HG02884 (cell line): Measurements from ENCODE around the gene FANCF.

Experiments
- ATAC-seq: cut with Tn5 transposase; IDR thresholded peaks from one replicate; pipeline ENCODE4 v1.9.1; 2021; ENCODE audit warnings: mild to moderate bottlenecking, moderate library complexity; ENCODE audit not compliant: unreplicated experiment

FANCF gene

DNA sequence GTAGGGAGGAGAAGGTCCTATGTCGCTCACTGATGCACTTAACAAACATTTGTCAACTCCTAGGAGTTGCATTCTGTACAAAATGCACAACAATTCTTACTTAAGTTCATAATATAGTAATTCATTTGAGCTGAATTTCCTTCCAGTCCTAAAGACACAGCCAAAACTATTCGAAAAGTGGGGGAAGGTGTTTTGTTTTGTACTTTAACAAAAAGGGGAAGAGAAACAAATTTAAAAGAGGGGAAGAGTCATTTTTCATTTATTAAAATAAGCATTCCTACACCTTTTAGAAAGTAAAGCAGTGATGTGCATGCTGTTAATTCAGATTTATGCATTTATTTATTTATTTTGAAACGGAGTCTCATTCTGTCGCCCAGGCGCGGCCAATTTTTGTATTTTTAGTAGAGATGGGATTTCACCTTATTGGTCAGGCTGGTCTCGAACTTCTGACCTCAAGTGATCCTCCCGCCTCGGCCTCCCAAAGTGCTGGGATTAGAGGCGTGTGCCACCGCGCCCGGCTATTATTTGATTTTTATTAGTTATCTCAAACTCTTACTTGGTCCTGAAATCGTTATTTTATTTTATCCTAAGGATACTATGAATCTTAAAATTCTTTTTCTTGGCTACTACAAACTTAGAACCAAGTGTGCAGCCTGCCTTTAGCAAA is 1.1 kb upstream of the FANCF start:
- ATAC-seq = no peak

DNA sequence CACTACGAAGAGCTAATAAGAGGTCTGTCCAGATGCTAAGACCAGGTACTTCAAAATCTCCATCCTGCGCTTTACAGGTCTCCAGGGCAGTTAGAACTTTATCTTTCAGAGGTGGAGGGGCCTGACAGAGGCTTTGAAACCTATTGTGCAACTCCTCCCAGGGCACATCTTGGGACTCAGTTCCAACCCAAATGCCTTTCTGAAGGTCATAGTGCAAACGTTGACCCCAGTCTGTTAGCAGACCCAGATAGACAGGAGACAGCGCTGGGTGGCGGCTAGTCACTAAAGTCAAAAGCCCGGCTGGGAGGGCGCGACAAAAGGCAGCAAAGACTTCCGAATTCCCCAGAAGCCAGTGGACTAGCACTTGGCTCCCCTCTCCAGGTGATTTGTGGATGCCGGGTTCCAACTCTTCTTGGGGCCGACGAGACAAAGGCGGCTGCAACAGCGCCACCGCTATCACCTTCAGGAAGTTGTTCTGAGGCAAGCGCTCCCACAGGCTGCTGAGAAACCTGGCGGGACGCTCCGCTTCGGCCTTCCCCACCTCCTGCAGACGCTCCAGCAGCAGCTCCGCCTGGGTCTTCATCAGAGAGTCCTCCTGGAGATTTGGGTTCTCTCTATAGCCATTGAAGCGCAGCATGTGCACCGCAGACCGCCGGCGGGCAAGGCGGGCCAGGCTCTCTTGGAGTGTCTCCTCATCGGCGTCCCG is 728 bp downstream of the FANCF start:
- ATAC-seq = peak; percentile 48

DNA sequence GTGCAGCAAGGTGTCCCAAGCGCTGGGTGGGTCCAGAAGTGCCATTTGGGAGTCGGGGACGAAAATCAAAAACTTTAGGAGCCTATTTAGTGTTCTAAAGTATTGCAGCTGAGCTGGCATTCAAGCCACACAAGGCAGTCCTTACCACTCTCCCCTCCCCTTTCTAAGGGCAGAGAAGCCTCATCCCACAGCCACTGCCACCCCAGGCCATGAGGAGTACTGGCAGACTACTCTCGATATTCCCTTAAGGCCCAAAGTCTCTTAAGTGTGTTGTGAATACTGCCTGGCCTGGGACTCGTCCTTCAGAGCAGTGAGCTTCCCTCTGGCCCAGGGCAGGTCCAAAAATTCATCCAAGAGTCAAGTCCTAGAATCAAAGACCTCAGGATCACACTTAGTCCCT is 7.8 kb downstream of the FANCF start:
- no peak for ATAC-seq

DNA sequence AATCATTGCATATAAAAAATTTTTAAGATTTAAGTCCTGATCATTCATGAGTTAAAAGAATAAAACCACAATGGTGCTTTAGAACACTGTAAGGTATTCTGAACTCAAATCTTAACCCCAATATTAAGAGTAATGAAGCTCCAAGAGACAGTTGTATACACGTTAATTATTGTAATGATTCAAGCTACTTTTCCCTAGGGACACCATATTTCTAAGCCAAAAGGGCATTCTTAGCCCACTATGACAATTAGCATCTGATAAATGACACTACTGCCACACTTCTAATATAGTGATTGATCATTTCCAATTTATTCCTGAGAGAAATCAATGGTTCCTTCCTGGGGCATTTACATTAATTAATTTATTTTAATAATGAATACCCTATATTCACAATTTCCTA is 21.7 kb downstream of the FANCF start:
- no peak for ATAC-seq

DNA sequence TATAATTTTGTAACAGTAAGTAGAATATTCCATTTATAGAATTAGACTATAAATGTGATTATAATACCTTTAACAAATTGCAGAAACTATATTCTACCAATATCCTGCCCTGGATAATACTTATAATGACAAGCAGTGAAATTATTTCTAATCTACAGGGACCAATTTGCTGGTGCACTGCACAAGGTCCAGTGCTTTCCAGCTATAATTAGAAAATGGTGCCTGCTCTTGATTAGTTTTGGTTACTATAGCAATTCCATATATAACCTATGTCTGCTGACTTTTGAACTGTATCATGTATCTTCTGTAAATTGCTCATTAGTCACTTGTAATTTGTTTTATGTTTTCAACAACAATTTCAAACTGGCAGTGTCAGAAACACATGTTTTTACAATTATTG is 23.1 kb downstream of the FANCF start:
- ATAC-seq = no peak

DNA sequence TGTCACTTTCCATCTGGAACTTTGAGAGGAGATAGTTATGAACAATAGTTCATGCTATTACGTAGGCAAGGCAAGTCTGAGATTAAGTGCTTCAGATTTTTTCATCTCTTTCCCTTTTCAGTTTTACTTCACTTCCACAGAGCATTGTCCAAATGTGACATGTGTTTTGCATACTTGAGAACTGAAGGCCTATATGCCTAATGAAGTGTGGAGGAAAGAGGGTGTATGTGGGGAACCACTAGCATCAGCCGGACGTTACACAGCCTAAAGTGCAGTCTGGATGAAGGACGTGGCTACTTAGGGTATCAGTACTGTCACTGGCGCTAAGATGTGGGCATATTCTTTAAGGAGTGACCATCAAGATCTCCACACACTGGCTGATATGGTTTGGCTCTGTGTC is 26.2 kb downstream of the FANCF start:
- ATAC-seq = no peak

DNA sequence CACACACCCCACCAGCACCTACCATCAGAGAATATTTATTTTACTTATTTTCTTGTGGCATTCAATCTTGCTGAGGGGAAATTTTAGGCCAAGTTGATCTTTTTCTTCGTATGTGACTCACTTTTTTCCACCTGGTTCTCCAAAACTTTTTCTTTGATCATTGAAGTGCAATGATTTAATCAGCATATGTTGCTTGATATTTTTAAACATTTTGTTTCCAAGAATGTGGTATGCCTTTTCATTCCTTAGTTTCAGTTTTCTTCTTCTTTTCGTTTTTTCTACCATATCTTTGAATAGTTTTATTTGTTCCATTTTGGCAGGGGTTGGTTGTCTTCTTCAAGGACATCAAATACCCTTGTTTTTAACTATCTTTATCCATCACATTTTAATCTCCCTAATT is 28.6 kb downstream of the FANCF start:
- no peak for ATAC-seq

DNA sequence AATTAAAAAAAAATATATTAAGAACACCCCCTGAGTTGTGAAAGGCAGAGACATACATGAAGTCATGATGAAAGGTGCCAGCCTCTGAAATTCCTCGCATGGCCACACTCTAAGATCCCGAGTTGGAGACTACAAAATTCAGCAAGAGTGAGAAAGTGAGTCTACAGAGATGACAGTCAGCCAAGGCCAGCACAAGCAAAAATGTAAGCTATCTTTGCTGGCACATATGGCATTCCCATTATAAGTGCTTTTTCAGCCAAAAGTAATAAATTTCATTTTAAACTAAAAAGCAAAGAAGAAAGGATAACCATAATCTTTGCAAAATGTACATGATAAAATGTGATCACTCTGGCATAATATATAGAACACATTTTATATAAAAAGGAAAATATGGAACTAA is 40.6 kb downstream of the FANCF start:
- no peak for ATAC-seq

DNA sequence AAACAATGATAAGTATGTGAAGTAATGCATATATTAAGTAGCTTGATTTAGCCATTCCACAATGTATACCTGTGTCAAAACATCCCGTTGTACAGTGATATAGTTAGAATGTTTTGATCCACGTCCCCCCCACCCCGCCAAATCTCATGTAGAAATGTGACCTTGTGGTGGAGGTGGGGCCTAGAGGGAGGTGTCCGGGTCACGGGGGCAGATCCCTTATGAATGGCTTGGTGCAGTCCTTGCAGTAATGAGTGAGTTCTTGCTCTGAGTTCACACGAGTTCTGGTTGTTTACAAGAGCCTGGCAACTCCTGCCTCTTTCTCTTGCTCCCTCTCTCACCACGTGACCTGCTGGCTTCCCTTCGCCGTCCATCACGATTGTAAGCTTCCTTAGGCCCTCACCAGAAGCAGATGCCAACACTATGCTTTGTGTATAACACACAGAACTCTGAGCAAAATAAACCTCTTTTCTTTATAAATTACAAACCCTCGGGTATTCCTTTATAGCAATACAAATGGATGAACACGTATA is 41.6 kb downstream of the FANCF start:
- ATAC-seq = no peak

DNA sequence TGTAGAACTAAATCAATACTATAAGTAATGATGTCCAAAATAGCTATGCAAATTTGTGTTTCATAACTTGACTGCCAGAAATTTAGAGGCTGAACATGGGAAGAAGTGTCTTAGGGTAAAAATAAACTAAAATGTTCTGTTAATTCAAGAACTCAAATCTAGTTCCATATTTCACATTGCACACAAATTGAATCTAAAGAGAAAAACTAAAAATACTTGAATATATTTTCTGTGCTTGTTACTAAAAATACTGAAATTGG is 43.5 kb downstream of the FANCF start:
- ATAC-seq = no peak

DNA sequence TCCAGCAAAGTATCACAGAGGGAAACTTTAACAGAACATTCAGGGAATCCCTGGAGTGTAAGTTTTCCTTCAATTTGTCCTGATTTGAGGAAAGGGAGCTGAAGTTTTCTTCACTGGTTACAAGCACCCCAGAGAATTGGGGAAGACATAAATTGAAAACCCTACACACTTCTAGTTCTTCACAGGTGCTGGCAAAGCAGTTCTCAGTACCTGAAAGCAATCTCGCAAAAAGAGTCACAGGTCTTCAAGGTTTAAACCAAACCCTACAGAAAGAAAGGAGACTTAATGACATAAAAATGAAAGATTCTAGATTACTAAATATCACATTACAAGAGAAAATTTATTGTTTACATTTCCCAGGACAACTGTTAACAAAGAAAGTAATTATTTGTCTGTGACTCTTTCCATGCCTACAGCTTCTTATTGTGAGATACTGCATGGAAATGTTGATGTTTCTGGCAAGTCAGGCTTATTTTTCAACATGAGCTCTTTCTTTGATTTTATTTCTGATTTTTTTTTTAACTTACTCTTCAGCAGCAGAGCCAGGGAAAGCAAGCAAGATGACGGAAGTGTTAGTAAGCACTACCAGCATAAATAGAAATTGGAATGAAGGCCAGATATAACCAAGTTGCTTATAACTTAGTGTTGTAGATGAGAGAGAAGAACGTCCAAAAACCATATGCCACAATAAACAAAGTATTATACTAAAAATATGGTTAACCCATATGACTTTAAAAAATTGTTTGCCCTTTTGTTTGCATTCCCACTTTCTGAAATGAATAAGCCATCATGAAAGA is 44.1 kb downstream of the FANCF start:
- ATAC-seq = no peak

DNA sequence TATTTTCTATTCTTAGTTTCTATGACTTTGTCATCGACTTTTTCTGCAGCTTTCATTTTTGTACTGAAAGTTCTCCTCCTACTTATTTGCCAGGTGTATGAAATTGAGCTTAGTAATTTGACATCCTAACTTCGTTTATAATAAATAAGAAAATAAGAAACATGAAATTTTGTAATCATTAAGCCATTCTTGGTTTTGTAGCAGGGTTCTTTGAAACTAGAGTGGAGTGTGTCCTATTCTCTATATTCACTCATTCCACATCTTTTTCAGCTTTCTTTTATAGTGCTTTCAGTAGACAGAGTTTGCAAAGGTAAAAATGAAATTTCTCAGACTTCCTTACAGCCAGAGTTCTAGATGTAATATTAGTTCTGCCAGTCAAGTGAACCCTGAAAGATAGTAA is 47.8 kb downstream of the FANCF start:
- ATAC-seq = no peak
